ENCODE data around the gene ACOXL.
"Not testable (repeated sequence)": the region's sequence is repeated elsewhere in the genome, so short reads cannot be mapped to it uniquely, and the experiment has no call there.

The ACOXL gene

GRCh38 chr2:111061191-111061590 is 328.8 kb downstream of the ACOXL start:
- DNase-seq (ENCODE audit: low read depth in 2 of 2): no peak

- DNase-seq (ENCODE audit: low read depth in 2 of 2): no peak
Measured at GRCh38 chr2:111062417-111062816, 330.0 kb downstream of the ACOXL start.

GRCh38 chr2:111066062-111066593 is 333.8 kb downstream of the ACOXL start:
- DNase-seq (ENCODE audit: low read depth in 2 of 2): no peak

GRCh38 chr2:111068435-111069058 is 336.2 kb downstream of the ACOXL start:
- DNase-seq (ENCODE audit: low read depth in 2 of 2): no peak

GRCh38 chr2:111069722-111070121 is 337.3 kb downstream of the ACOXL start:
- DNase-seq (ENCODE audit: low read depth in 2 of 2): no peak

GRCh38 chr2:111071600-111072171 is 339.3 kb downstream of the ACOXL start:
- no peak for DNase-seq (ENCODE audit: low read depth in 2 of 2)

- no peak for DNase-seq (ENCODE audit: low read depth in 2 of 2)
Measured at GRCh38 chr2:111072220-111072871, 340.0 kb downstream of the ACOXL start.

GRCh38 chr2:111082659-111083058 is 350.3 kb downstream of the ACOXL start:
- DNase-seq (ENCODE audit: low read depth in 2 of 2): not testable (repeated sequence)

GRCh38 chr2:111091811-111092211 is 359.4 kb downstream of the ACOXL start:
- DNase-seq (ENCODE audit: low read depth in 2 of 2): no peak

- DNase-seq (ENCODE audit: low read depth in 2 of 2): no peak
Measured at GRCh38 chr2:111094691-111095090, 362.3 kb downstream of the ACOXL start.

GRCh38 chr2:111095434-111095833 is 363.1 kb downstream of the ACOXL start:
- no peak for DNase-seq (ENCODE audit: low read depth in 2 of 2)

GRCh38 chr2:111099402-111099801 is 367.0 kb downstream of the ACOXL start:
- no peak for DNase-seq (ENCODE audit: low read depth in 2 of 2)

- DNase-seq (ENCODE audit: low read depth in 2 of 2): no peak
Measured at GRCh38 chr2:111100087-111100764, 367.9 kb downstream of the ACOXL start.

- DNase-seq (ENCODE audit: low read depth in 2 of 2): peak in 1 of 2 donors; percentile 7
Measured at GRCh38 chr2:111100765-111101162, 368.4 kb downstream of the ACOXL start.

- DNase-seq (ENCODE audit: low read depth in 2 of 2): peak in 1 of 2 donors; percentile 14
Measured at GRCh38 chr2:111101592-111101991, 369.2 kb downstream of the ACOXL start.

GRCh38 chr2:111102216-111102615 is 369.8 kb downstream of the ACOXL start:
- DNase-seq (ENCODE audit: low read depth in 2 of 2): no peak

- DNase-seq (ENCODE audit: low read depth in 2 of 2): no peak
Measured at GRCh38 chr2:111105926-111106325, 373.6 kb downstream of the ACOXL start.

GRCh38 chr2:111106706-111107105 is 374.3 kb downstream of the ACOXL start:
- DNase-seq (ENCODE audit: low read depth in 2 of 2): no peak

GRCh38 chr2:111108745-111109271 is 376.4 kb downstream of the ACOXL start:
- no peak for DNase-seq (ENCODE audit: low read depth in 2 of 2)

- no peak for DNase-seq (ENCODE audit: low read depth in 2 of 2)
Measured at GRCh38 chr2:111111101-111111755, 378.9 kb downstream of the ACOXL start.

GRCh38 chr2:111113838-111114237 is 381.5 kb downstream of the ACOXL start:
- DNase-seq (ENCODE audit: low read depth in 2 of 2): no peak
